ENCODE data around the gene CHRNA4.
"Not testable (repeated sequence)": the region's sequence is repeated elsewhere in the genome, so short reads cannot be mapped to it uniquely, and the experiment has no call there.

The CHRNA4 gene

GRCh38 chr20:63335060-63335459, 26.1 kb downstream of the CHRNA4 start:
- DNase-seq (ENCODE audit: low read depth in 2 of 2, low spot score in 1 of 2) = not testable (repeated sequence)

DNA sequence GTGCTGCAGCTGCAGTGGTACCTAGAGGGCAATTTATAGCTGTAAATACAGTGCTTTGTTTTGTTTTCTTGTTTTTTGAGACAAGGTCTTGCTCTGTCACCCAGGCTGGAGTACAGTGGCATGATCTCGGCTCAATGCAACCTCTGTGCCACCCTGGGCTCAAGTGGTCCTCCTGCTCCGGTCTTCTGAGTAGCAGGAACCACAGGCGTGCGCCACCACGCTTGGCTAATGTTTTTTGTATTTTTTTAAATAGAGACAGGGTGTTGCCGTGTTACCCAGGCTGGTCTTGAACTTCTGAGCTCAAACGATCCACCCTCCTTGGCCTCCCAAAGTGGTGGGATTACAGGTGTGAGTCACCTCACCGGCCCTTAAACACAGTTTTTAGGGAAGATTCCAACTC, 26.8 kb downstream of the CHRNA4 start:
- DNase-seq (ENCODE audit: low read depth in 2 of 2, low spot score in 1 of 2) = no peak

- DNase-seq (ENCODE audit: low read depth in 2 of 2, low spot score in 1 of 2) = no peak
Measured at GRCh38 chr20:63333241-63333836, 27.8 kb downstream of the CHRNA4 start.

DNA sequence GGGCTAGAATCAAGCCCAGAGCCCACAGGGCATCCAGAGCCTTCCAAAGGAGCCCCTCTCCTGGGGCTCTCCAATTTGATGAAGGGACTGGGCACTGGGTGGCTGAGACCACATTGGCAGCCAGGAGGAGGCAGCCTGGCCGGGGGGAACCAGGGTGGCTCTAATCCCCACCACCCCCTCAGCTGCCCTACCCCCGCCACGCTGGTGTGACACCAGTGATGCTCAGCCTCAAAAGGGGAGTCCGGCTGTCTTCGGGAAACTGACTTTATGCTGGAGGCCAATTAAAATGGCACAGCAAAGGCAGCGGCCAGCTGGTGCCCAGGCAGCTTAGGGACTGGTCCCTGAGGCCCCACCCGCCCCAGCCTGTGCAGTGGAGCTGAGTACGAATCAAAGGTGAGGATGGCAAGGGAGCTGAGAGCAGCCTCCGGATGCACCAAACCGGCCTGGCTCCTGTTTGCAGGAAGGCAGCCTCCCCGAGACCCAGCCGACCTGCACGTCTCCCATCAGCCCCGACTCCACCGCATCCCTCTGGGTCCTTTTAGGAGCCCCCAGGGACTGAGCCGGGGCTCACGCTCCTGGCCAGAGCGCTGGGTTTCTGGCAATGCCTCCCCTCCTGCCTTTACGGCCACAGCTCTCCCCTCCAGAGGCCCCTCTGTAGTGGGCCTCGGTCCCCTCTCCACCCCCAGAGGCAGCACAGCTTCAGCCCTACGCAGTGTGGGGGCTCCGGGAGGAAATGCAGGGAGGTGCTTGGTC, 28.5 kb downstream of the CHRNA4 start:
- DNase-seq (ENCODE audit: low read depth in 2 of 2, low spot score in 1 of 2) = no peak

DNA sequence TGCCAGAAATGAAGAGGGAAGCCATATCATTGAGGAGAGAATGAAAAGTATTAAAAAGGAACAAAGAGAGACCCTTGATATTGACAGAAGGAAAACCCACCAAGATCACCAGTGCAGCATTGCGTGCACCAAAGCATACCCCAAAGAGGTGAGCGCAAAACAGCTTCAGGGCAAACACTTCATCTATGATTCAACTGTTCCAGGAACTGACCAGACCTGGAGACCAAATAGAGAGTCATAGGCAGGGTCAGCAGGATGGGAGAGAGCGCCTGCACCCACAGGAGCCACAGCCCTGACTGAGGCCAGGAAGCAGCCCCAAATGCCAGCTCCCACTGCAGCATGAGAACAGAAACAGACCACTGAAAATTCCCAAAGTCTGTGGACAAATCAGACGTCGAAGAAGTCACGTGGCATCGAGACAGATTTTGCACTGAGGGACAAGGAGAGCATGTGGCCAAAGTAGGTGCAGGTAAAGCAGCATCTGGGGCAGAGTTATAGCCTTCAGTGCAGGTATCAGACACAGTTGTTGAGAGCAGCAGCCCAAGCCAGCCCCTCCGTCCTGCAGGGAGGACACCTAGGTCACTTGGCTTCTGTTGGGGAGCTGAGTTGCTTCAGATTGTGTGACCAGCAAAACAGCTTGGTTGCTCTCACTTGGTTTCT, 29.3 kb downstream of the CHRNA4 start:
- no peak for DNase-seq (ENCODE audit: low read depth in 2 of 2, low spot score in 1 of 2)

GRCh38 chr20:63330940-63331339, 30.2 kb downstream of the CHRNA4 start:
- DNase-seq (ENCODE audit: low read depth in 2 of 2, low spot score in 1 of 2) = no peak

DNA sequence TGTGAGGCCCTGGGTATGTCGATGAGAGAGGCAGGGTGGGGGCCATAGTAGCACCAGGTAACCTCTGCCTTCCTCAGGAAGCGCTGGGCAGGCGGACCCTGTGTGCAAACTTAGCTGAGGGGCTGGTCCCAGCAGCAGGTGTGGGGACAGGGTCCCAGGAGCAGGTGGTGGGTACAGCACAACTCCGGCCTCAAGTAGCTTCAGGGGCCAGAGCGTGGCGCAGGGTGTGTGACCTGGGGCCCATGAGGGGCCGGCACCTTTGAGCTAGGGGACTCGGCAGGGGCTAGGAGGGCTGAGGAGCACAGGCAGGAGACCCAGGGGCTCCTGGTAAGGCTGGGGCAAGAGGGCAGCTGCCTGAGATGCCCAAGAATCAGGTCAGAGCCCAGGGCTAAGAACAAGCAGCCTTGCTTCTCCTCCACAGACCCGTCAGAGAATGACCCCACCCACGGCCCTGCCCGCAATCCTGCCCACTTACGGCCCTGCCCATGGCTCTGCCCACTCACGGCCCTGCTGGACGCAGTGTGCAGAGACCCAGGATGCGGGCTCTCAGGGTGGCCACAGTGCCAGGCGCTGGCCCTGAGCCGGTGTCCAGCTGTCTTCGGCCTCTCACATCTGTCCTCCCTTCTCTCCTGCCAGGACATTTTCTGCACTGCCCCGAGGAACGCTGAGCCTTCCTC, 30.9 kb downstream of the CHRNA4 start:
- DNase-seq (ENCODE audit: low read depth in 2 of 2, low spot score in 1 of 2) = no peak

DNA sequence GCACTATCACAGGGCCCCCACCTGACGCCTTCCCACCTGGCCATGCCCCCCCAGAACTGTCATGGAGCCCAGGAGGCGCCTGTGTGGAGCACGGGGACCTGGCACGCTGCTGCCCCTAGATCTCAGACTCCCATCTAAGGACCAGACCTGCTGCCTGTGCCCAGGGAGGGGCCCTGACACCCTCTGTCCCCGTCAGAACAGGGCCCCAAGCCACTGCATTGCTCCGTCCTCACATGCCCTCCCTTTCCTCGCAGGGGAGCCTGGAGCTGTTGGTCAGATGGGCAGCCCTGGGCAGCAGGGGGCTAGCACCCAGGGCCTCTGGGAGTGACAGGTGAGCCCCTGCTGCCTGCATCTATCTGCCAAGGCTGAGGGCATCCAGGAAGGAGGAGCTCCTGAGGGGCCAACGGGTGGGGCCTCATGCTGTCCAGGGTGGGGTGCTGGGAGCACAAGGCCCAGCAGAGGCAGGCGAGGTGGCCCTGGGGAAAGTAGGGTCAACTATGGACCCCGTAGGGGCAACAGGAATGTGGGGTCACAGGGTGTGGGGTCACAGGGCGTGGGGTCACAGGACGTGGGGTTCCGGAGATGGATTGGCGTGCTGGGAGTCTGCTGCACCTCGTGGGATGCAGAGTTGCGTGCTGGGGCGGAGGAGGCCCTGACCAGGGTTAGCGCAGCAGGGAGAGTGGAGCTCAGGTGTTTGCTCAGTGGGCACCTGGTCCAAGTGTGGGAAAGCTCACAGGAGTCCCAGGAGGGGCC, 31.6 kb downstream of the CHRNA4 start:
- DNase-seq (ENCODE audit: low read depth in 2 of 2, low spot score in 1 of 2) = no peak

GRCh38 chr20:63328718-63329275, 32.4 kb downstream of the CHRNA4 start:
- no peak for DNase-seq (ENCODE audit: low read depth in 2 of 2, low spot score in 1 of 2)

DNA sequence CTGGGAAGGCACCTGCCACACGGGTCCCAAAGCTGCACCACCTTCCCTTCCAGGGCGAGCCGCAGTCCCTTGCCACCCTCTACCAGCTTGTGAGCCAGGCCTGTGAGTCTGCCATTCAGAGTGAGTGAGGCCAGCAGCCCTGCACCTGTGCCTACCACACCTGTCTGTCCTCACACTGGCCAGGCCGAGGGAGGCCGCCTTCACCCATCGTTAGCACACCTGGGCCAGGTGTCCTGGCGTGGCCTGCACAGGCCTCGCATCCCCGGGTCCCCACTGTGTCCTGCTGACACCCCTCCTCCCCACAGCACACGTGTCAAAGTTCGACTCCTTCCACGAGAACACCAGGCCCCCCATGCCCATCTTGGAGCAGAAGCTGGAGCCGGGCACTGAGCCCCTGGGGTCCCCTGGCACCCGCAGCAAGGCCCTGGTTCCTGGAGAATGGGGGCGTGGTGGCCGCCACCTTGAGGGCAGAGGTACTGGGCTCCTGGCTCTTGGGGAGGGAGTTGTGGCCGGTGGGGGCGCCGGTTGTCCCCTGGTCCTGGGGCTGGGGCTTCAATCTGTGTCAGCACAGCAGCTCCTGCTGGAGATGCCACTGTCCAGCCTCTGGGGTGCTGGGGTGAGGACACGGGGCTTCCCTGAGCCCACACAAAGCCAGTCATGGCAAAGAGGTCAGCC, 33.0 kb downstream of the CHRNA4 start:
- no peak for DNase-seq (ENCODE audit: low read depth in 2 of 2, low spot score in 1 of 2)

- no peak for DNase-seq (ENCODE audit: low read depth in 2 of 2, low spot score in 1 of 2)
Measured at GRCh38 chr20:63327231-63327745, 33.9 kb downstream of the CHRNA4 start.

GRCh38 chr20:63326314-63327230, 34.6 kb downstream of the CHRNA4 start:
- no peak for DNase-seq (ENCODE audit: low read depth in 2 of 2, low spot score in 1 of 2)

DNA sequence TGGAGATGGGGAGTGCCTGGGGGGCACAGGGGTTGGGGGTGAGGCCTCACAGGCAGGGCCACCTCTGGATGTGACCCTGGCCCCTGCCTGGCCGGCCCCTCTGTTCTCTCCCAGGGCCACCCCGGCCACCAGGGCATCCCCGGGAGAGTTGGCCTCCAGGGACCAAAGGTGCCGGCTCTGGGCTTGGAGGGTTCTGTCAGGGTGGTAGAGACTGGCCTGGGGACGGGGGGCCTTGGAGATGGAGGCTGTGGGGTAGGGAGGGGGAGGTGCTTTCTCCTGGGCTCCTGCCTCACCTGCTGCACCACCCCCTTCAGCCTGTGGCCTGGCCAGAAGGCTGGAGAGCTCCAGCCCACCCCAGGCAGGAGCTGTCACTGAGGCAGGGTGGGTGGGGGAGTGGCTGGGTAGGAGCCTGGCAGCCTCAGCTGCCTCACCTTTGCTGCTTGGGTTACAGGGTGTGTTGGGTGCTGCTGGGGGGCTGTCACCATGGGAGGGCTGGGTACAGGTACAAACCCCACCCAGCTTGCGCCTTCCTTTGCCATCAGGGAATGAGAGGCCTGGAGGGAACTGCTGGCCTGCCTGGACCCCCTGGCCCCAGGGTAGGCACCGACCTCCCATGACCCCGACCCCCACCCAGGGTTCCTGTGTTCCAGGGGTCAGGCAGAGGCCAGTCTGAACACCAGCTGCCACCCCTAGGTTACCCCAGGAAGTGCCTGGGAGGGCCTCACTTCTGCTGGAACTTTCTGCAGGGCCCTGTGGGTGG, 35.4 kb downstream of the CHRNA4 start:
- DNase-seq (ENCODE audit: low read depth in 2 of 2, low spot score in 1 of 2) = no peak

DNA sequence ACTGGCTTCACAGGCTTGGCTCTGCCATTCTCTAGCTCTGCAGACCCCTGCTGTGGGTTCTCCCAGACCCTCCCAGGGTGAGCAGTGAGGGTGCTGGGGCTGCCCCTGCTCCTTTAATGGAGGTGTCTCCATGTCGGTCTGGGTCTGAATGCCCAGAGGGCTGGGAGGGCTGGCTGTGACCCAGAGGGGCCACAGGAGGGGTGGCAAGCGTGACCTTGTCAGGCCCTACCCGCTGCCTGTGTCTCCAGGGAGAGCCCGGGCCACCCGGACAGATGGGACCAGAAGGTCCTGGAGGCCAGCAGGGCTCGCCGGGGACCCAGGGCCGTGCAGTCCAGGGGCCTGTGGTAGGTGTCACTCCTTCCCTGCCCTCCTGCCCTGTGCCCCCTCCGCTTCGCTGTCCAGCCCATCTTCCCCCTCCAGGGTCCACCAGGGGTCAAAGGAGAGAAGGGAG, 36.1 kb downstream of the CHRNA4 start:
- no peak for DNase-seq (ENCODE audit: low read depth in 2 of 2, low spot score in 1 of 2)

DNA sequence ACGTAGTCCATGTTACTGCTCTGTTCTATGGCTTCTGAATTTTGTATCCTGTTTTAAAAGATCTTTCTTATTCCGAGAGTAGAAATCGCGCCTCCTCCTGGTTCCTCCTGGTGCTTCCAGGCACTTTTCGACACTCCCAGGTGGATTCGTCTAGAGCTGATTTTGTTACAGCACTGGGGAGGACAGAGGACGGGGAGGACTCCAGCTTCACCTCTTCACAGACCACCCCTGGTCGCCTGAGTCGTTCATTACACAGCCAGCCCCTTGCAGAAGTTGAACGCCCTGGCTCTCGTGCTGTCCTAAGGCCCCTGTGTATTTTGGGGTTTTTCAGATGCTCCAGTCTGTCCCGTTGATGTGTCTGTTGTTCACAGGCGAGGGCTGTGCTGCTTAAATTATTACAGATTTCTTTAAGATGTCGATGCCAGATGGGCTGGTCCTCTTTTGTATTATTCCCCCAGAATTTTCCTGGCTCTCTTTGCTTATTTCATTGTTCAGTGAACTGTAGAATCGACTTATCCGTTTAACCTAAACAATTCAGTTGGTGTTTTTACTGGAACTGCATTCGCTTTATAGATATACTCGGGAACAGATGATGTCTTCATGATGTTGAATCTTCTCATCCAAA, 37.7 kb downstream of the CHRNA4 start:
- DNase-seq (ENCODE audit: low read depth in 2 of 2, low spot score in 1 of 2) = no peak

DNA sequence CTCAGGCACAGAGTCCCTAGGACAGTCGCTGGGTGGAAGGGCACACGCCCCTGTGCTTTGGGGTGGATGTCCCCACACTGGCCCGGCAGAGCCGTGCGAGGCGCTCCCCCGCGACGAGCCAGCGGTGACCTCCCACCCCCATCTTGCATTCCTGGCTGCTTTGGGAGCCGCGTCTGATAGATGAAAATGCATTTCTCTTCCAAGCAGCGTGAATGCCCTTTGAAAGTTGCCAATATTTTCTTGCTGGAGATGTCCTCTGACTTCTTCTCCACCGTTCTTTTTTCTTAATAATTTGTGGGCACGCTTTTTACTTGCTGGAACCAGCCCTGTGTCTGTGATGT, 38.2 kb downstream of the CHRNA4 start:
- no peak for DNase-seq (ENCODE audit: low read depth in 2 of 2, low spot score in 1 of 2)

- DNase-seq (ENCODE audit: low read depth in 2 of 2, low spot score in 1 of 2) = no peak
Measured at GRCh38 chr20:63322146-63322932, 38.8 kb downstream of the CHRNA4 start.

Data from stimulated activated CD8-positive, alpha-beta memory T cell treated with anti-CD3 and anti-CD28 coated beads, Interleukin-4, amount 100 ng/mL, for 4 hours (primary cell).